ENCODE measurements around the gene COL11A1.
"Not testable (repeated sequence)": the region's sequence is repeated elsewhere in the genome, so short reads cannot be mapped to it uniquely, and the experiment has no call there.

COL11A1 gene

GRCh38 chr1:103075316-103076000 lies 32.9 kb downstream of the COL11A1 start:
- no peak for DNase-seq

- no peak for DNase-seq
Measured at GRCh38 chr1:103074224-103074623, 34.1 kb downstream of the COL11A1 start.

GRCh38 chr1:103069201-103069600 lies 39.1 kb downstream of the COL11A1 start:
- DNase-seq = no peak

DNA sequence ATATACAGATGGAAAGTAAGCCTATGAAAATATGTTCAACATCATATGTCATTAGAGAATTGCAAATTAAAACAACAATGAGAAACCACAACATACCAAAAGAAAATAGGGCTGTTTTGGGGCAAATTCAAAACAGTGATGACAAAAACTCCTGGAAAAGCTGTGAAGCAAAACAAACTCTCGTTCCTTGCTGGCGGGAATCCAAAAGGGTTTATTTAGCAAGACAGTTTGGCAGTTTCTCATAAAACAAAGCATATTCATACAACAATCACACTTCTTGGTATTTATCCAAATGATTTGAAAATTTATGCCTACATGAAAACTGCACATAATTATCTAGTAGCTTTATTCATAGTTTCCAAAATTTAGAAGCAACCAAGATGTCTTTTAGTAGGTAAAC lies 44.4 kb downstream of the COL11A1 start:
- DNase-seq = no peak

DNA sequence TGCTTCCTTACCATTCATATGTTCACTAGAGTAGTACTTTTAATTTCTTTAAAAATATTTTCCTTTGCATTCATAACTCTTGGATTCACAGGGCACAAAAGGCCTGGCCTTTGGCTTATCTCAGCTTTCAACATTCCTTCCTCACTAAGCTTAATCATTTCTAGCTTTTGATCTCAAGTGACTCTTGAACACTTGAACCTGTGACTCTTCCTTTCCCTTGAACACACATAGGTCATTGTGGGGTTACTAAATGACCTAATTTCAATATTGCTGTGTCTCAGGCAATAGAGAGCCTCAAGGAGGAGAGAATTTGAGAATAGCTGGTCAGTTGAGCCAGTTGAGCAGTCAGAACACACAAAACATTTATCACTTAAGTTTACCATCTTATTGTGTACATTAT lies 49.9 kb downstream of the COL11A1 start:
- DNase-seq = no peak

- DNase-seq = no peak
Measured at GRCh38 chr1:103056423-103056822, 51.9 kb downstream of the COL11A1 start.

DNA sequence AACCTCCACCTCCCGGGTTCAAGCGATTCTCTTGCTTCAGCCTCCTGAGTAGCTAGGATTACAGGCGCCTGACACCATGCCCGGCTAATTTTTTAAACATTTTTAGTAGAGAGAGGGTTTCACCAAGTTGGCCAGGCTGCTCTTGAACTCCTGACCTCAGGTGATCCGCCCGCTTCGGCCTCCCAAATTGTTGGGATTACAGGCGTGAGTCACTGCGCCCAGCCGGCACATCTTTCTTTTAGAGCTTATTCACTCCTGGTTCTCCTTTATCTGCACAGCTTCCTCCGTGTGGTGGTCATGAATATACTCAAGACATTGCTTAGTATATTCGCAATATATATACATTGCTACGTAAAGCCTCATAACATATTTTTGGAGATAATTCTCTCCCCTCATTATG lies 80.2 kb downstream of the COL11A1 start:
- not testable (repeated sequence) for DNase-seq

DNA sequence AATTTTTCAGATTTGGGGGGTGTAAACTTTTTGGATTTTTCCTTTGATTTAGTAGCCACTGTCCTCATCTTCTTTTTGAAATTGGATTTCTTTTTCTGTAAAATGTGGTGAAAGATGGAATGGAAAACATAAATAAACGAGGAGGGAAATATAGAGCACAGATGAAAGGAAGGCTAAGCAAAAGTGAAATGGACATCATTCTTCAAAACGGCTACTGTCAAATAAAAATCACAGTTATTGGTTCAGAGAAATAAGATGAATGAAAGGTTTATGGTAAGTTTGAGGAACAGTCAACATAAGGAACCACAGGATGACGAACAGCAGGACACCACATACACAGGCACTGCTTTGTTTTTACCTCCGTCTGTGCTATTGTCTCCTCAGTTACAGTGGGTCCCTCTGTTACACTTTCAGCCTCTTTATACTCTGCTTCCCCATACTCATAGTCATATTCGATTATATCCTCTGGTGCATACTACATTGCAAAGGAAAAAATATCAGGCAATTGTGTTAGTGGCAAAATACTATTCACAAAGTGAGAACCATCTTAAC lies 82.4 kb downstream of the COL11A1 start:
- no peak for DNase-seq

DNA sequence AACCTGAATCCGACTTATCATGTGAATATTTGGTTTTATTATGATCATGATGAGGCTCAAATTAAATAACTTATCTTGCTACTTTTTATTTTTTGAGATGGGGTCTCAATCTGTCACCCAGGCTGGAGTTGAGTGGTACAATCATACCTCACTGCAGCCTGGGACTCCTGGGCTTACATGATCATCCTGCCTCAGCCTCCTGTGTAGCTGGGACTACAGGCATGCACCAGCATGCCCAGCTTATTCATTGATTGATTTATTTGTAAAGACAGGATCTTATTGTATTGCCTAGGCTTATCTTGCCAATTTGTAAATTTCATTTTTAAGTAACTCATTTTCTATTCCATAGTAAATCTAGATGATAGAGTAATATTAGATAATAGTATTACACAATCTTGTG lies 84.3 kb downstream of the COL11A1 start:
- no peak for DNase-seq

DNA sequence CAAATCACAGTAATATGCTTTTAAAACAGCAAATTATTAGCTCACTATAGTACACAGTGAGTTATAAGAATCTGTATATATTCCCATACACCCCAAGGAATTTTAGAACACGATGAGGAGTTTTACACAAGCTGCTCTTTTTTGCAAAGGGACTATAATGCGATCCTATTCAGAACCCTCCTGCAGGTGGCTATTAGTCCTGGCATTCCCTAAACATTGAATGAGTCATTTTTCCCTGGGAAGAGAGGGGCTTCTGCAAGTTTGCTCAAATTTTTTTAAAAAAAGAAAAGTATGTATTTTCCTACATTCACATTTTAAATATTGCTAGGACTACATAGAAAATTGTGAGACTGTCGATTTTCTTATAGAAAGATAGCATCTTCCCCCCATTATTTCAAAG lies 106.3 kb downstream of the COL11A1 start:
- DNase-seq = no peak

GRCh38 chr1:102978874-102979273 lies 129.4 kb downstream of the COL11A1 start:
- no peak for DNase-seq

DNA sequence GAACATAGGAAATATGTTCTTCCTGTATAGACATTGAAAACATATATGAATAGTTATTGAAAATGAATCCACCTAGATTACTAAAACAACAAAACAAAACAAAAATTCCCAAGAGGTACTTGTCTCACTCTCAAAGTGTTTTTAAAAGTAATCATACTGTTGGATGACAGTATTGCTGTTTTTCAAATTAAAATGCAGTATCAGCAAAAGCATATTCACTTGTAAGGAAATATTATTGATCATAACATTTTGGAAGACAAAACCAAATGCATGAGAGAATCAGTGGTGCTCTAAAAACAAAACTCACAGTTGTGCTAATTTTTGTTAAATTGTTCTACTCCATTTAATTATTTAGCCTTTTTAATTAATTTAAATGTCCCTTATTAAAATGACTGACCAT lies 131.0 kb downstream of the COL11A1 start:
- no peak for DNase-seq

DNA sequence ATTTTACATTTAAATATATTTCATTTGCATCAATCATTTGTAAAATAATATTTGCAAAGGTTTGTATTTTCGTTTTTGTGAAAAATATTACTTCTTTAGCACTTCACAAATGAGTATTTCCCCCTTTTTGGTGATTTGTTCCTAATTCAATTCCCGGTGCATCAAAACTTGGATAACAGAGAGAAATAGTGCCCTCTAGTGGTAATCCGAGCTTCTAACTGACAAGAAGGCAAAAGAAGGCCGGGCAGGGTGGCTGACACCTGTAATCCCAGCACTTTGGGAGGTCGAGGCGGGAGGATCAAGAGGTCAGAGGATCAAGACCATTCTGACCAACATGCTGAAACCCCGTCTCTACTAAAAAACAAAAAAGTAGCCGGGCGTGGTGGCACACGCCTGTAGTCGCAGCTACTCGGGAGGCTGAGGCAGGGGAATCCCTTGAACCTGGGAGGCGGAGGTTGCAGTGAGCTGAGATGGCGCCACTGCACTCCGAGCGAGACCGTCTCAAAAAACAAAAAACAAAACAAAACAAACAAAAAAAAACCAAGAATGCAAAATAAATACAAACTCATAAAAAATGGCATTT lies 137.7 kb downstream of the COL11A1 start:
- DNase-seq = no peak

- no peak for DNase-seq
Measured at GRCh38 chr1:102967786-102968185, 140.5 kb downstream of the COL11A1 start.

DNA sequence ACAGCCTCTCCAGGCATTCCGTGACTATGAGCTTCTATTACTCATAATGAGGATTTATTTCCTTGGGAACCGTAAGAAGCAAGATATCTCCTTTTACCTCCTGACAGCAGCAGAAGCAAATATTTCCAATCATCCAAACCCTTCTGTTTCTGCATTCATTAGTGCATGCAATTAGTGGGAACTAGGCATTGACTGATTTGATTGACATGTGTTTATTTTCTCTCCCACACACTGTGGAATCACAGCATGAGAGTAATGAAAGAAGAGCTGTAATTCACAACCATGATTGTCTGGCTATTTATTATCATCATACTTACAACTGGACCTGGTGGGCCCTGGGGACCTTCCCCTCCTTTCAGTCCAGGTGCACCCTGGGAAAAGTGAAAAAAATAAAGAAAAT lies 146.8 kb downstream of the COL11A1 start:
- no peak for DNase-seq

DNA sequence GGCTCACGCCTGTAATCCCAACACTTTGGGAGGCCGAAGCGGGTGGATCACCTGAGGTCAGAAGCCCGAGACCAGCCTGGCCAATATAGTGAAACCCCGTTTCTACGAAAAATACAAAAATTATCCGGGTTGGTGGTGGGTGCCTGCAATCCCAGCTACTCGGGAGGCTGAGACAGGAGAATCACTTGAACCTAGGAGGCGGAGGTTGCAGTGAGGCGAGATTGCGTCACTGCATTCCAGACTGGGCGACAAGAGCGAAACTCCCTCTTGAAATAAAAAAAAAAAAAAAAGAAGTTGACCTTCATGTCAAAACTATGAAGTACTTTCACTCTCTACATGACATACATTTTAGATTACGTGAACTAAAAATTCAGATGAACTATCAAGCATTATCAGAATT lies 153.7 kb downstream of the COL11A1 start:
- no peak for DNase-seq

DNA sequence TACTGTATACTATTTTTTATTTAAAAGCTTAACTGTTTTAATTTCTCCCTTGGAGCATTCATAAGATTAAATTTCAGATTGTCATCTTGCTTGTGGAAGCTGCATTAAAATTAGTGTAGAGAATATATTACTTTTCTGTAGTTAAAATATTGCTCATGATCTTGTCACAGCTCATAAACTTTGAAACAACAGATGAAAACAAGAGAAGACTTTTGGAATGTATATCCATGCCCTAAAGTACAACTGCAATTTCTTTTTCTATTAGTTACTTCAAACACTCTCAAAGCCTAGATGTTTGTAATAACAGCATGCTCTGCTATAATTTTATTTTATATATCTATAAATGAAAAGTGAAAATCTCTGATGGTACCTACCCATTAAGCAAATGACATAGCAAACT lies 155.9 kb downstream of the COL11A1 start:
- DNase-seq = no peak

GRCh38 chr1:102942324-102942723 lies 166.0 kb downstream of the COL11A1 start:
- DNase-seq = no peak

DNA sequence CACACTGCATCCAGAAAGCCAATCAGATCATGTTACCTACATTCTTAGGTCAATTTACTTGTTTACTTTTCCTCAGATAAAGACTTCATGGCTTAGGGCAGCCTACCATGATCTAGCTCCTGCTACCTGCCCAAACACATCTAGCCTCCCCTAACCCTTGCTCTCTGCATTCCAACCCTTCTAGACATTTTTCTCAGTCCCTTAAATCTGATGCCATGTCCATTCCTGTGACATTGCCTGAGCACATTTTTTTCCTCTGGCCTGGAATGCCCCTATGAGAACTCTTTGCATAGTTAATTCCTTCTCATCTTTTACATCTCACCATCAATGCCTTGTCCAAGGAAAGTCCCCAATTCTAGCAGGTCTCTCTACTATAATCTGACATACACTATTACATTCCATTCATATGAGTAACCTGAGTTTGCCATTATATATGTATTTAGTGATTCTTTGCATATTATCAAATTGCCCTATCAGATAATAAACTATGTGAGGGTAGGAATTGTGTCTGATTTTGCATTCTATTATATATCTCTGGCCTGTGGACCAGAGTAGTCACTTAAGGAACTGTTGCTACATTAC lies 166.9 kb downstream of the COL11A1 start:
- DNase-seq = no peak

GRCh38 chr1:102937401-102937800 lies 170.9 kb downstream of the COL11A1 start:
- DNase-seq = no peak

DNA sequence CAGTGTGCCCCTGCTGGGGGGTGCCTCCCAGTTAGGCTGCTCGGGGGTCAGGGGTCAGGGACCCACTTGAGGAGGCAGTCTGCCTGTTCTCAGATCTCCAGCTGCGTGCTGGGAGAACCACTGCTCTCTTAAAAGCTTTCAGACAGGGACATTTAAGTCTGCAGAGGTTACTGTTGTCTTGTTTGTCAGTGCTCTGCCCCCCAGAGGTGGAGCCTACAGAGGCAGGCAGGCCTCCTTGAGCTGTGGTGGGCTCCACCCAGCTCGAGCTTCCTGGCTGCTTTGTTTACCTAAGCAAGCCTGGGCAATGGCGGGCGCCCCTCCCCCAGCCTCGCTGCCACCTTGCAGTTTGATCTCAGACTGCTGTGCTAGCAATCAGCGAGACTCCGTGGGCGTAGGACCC lies 175.0 kb downstream of the COL11A1 start:
- not testable (repeated sequence) for DNase-seq

DNA sequence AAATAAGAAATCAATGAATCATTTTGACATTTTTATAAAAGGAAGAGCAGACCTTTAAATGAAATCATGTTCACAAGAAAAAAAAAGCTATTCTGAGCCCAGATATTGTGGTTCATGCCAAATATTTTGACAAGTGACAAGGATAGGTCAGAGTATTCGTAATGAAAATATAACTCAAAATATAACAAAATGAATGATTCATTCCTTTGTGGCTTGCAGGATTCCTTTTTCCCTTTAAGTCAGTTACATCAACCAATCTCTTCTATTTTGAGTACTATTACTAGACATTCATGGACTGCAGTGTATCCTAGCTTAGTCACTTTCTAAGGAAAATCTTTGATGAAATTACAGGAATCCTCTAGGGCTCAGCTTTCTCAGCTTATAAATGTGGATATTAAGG lies 188.7 kb downstream of the COL11A1 start:
- no peak for DNase-seq

DNA sequence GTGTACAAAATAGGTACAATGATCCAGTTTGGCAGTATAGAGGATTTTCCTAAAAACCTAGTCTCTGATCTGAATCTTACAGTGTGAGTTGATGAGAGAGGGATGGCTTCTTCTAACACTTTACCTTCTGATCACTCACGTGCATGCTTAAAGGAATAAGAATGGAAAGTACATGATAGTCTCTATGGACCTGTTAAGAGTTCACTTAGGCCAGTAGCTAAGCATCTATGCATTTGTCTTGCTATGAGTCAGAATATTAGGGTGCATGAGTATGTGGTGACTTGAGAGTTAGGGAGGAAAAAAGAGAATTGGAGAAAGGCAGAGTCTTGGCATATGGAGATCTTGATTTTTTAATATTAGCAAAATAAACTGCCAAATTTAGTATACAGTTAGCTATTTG lies 206.3 kb downstream of the COL11A1 start:
- DNase-seq = no peak

GRCh38 chr1:102899935-102900334 lies 208.4 kb downstream of the COL11A1 start:
- DNase-seq = no peak

All from T1000 (cell line).